Measurements from ENCODE around the gene KRT33B.
"Not testable (repeated sequence)": the region's sequence is repeated elsewhere in the genome, so short reads cannot be mapped to it uniquely, and the experiment has no call there.

Gene KRT33B

DNA sequence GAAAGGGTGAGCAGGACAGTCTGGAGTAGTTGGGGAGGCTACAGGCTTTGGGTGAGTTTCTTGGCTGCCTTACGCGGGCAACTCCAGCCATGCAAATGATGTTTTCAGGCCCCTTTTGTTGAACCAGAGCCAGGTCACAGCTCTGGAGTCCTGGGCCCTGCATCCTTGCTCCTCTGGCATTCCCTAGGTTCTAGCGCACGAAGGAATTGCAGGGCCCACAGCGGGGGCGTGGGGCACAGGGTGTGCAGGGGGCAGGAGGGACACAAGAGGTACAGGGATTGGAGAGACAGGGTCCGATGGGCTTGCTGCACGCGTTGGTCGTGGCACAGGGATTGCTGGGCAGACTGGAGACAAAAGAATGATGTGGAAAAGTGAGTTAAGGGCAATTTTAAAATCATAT lies 24.2 kb upstream of the KRT33B start:
- DNase-seq (ENCODE audit: low read depth, low spot score) = no peak

DNA sequence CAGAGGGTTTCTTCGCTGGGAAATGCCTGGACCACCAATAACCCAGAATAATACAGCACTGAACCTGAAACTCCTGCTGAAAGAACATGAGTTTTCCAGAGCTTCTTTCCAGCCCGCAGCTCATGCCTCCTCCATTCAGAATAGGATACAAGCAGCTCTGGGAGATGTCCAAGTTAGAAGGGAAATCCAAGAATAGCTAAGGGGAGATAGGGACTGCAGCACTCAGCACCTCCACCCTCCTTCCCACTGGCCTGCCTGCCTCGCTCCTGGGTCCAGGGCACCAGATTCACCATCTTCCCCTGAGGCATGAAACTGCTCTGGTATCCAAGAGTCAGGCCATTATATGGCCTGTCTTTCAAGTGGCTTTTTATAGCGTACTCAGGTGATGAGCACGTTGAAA lies 23.7 kb upstream of the KRT33B start:
- DNase-seq (ENCODE audit: low read depth, low spot score) = no peak

- no peak for DNase-seq (ENCODE audit: low read depth, low spot score)
Measured at GRCh38 chr17:41392278-41392677, 22.7 kb upstream of the KRT33B start.

GRCh38 chr17:41391535-41391934 lies 21.9 kb upstream of the KRT33B start:
- no peak for DNase-seq (ENCODE audit: low read depth, low spot score)

DNA sequence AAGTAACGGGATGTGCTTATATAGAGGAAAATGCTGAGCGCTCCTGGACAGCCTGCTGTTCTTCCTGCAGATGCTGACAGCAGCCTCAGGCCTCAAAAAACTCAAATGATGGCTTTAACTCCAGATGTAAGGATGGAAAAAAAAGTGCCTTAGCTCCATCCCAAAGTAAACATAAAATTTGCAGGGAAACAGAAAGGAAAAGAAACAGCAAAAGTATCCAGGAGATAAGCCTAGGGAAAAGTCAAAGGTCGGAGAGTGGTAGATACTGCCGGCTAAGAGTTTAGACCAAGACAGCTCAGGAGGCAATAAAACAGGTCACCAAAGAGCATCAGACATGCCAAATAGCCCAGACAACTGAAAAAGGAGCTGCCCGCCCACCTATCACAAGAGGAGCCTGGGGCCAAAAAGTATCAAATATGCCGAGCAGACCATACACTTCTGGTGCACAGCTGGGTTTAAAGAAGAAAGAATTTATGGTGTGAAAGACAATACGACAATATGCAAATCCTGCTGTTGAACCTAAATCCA lies 20.9 kb upstream of the KRT33B start:
- DNase-seq (ENCODE audit: low read depth, low spot score) = no peak

DNA sequence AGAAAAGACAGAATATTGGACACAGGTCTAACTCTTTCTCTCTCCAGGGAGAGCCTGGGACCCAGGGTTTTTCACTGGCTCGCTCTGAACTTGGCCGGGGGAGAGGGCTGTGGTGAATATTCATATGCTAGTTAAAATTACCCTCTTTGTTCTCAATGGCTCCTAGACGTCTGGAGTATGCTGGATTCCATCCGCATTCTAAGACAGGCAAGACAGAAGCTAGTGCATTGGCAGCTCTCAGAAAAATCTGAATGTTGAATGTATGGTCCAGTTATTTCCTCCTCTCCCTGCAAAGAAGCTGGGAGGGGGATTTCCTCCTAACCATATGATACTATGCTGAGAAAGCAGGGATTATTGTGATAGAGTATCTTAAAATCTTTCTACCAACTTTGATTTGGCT lies 18.1 kb upstream of the KRT33B start:
- no peak for DNase-seq (ENCODE audit: low read depth, low spot score)

GRCh38 chr17:41386227-41386626 lies 16.6 kb upstream of the KRT33B start:
- no peak for DNase-seq (ENCODE audit: low read depth, low spot score)

DNA sequence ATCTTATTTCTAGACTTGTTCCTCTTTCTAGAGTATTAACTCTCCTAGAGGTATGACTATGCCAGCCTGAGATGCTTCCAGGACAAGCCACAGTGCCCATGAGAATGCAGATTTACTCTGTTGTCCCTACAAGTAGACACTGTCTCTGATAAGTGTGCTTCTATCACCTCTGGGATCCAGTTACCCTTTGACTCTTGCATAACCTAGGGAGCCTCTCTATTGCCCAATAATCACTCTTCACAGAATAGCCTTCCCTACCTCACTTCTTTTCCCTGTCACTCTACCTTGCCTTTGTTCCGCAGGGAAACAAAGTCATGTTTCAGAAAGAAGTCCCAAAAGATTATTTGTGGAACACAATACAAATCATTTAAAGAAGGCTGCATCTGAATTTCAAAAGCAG lies 14.1 kb upstream of the KRT33B start:
- DNase-seq (ENCODE audit: low read depth, low spot score) = no peak

DNA sequence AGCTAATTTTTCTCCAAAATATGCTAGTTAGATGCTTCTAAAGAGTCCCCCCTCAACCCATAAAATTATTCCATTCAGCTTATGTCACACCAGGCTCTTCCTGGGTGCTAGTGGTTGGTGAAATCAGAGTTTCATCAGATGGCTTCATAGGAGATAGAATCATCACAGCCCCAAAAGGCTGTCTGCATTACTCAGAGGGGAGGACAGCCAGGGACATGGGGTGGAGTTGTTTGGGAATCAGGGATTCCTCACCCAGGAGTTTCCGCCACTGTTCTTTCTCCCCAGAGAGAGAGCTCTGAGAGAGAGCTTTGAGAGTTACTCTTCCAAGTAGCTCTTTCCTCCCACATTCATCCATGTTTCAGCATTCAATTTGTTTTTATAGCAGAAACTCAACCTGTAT lies 12.8 kb upstream of the KRT33B start:
- DNase-seq (ENCODE audit: low read depth, low spot score) = no peak

GRCh38 chr17:41381943-41382342 lies 12.3 kb upstream of the KRT33B start, which contains the start of gene KRT34:
Gene KRT34, minus strand, starts transcription at chr17:41382306. Its CDS starts 60 bp downstream, at chr17:41382246.
- DNase-seq (ENCODE audit: low read depth, low spot score) = not testable (repeated sequence)

- not testable (repeated sequence) for DNase-seq (ENCODE audit: low read depth, low spot score)
Measured at GRCh38 chr17:41380091-41380490, 10.5 kb upstream of the KRT33B start.

DNA sequence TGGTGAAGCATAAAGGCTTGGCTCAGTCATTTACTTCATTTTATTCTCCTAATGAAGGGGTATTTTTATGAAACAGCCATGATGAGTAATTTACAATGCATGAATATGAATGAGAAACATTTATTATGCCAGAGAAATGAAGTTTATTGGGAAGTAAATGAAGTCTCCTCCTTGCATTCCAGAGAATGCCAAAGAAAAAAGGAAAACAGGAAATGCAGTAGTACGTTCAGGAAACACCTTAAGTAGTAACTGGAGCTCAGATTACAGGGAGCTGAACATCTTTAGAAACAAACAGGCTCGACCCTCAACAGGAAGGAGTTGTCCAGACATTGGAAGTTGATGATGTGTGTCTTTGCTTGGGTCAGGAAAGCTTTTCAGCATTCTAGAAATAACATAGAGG lies 7.9 kb upstream of the KRT33B start:
- DNase-seq (ENCODE audit: low read depth, low spot score) = no peak

DNA sequence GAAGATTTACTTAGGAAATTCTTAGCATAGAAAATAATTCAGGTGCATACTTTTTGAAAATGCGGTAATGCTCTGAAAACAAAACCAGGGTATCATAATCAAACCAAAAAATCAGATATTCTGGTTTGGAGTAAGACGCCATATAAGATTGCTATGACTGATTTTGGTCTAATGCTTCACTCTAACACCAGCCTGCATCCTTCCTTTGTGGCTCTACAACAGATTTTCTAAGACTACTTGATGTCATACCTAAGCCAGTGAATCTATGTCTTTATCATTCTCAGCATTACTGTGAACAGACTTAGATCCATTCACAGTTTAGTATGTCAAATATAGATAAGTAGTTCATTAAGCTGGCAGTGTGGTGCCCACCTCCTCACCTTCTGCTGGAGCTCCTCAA lies 590 bp downstream of the KRT33B start:
- no peak for DNase-seq (ENCODE audit: low read depth, low spot score)

- no peak for DNase-seq (ENCODE audit: low read depth, low spot score)
Measured at GRCh38 chr17:41367426-41368075, 2.1 kb downstream of the KRT33B start.

- no peak for DNase-seq (ENCODE audit: low read depth, low spot score)
Measured at GRCh38 chr17:41366070-41366469, 3.5 kb downstream of the KRT33B start.

GRCh38 chr17:41363881-41364280 lies 5.7 kb downstream of the KRT33B start:
- no peak for DNase-seq (ENCODE audit: low read depth, low spot score)

DNA sequence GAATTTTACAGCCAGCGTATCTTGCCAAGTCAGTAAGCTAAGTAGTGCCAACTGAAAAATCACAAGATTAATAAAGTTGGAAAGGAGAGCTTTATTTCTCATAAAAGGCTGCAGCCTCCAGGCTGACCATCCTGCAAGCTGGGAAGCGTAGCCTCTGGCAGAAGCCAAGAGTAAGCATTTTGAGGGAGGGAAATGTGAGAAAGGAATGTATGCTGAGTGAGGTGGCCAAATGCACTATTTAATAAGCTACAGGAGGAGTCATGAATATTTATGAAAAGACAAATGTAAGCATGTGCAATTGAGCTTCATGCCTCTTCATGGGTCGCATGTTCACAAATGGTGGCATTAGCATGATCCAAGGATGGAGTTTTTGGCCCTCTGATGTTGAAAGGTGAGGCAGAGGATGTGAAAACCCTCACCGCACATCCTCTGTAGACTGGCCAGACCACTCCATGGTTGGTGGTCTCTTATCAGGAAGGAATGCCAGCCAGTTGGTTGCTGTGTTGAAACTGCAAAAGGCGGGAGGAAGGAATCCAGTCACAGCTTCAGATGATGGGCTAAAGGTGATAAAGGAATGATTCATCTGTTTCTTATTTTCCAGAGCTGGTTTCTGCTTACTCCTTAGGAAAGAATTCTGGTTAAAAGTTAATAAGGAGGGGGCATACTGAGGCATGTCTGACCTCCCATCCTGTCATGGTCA lies 9.2 kb downstream of the KRT33B start:
- DNase-seq (ENCODE audit: low read depth, low spot score) = no peak

- DNase-seq (ENCODE audit: low read depth, low spot score) = no peak
Measured at GRCh38 chr17:41354536-41354935, 15.1 kb downstream of the KRT33B start.

- no peak for DNase-seq (ENCODE audit: low read depth, low spot score)
Measured at GRCh38 chr17:41352597-41353366, 16.8 kb downstream of the KRT33B start.

DNA sequence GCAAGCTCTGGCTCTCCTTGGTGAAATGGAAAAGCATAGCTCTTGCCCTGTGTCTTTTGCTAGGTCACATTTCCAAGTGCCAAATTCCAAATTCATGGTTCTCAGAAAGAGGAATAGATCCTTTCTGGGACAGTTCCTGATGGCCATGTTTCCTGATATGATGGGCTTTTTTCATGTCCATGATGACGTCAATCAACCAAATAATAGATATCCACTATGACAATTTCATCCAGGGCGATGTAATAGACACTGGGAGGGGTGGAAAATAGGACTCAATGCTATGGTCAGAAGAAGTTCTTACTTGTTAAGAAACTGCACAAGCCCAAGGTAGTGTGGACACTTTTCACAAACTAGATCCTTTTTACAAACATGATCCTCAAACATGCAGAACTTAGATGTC lies 18.4 kb downstream of the KRT33B start:
- no peak for DNase-seq (ENCODE audit: low read depth, low spot score)

DNA sequence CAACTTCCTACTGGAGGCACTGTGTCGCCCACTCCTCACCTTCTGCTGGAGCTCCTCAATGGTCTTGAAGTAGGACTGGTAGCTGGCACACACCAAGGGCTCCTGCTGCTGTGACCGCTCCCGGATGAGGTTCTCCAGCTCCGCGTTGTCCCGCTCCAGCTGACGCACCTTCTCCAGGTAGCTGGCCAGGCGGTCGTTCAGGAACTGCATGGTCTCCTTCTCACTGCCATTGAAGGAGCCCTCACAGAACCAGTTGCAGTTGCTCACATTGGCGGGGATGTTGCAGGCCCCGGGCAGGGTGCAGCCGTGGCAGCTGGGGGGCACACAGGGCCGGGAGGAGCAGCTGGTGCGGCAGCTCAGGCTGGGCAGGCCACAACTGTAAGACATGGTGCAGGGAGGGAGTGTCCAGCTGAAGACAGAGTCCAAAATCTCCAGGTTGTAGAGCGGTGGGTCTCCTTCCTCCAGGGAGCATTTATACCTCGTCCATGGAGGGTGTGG lies 19.2 kb downstream of the KRT33B start, which contains the start of gene KRT33A:
KRT33A (minus strand) TSS at position 448 of the 498 bp plus-strand sequence; CDS start at position 387, 61 bp downstream.
- not testable (repeated sequence) for DNase-seq (ENCODE audit: low read depth, low spot score)

Data from smooth muscle cell of the brain vasculature (primary cell).